ENCODE data around the gene DNASE2B. TPM values are rescaled to one million over a fixed set of nuclear protein-coding genes. Genes with fewer than 3 reads are reported as not detected.

The DNASE2B gene, protein sequence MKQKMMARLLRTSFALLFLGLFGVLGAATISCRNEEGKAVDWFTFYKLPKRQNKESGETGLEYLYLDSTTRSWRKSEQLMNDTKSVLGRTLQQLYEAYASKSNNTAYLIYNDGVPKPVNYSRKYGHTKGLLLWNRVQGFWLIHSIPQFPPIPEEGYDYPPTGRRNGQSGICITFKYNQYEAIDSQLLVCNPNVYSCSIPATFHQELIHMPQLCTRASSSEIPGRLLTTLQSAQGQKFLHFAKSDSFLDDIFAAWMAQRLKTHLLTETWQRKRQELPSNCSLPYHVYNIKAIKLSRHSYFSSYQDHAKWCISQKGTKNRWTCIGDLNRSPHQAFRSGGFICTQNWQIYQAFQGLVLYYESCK
- total RNA-seq, result not detected in 2 replicates

DNA sequence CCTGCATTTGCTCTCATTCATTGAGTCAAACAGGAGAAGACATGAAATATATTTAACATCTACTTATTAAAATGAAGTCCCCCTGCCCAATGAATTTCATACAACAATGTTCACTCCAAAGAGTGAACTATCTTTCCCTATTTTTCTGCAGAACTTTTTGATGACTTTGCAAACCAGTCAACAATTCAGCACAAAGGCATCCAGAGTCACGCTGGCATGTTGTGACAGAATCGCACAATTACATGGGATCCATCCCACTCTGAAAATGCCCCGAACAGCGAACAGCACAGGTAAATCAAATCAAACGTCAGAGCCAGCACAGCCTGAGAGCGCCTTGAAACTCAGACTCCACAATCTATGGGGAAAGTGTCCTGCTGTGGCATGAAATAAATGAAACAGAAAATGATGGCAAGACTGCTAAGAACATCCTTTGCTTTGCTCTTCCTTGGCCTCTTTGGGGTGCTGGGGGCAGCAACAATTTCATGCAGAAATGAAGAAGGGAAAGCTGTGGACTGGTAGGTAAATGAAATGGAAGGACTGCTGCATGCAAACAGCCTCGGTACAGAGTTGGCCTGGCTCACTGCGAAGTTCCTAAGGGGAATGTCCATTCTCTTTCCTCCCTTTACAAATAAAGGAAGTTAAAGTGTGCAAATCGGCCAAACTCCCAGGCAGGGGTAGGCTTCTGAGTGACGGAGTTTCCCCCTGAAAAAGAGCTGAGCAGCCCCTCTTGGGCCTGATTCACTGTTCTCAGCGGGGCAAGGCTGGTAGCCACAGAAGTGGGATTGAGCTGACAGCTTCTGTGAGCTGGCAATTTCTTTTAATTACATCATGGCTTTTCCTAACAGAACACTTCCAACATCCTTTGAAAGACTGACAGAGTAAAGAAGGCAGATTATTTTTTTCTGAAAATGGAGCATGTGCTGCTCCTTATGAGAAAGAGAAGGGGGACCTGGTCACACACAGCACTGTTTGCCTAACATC lies at the start of gene DNASE2B:
Gene DNASE2B, plus strand, starts transcription at position 310 of the 981 bp plus-strand sequence. Its CDS starts 81 bp downstream, at position 391.
- Mint-ChIP-seq H3K36me3 (ENCODE audit: low read depth) (no peaks in the 10 kb centered on the region), H3K4me3 (ENCODE audit: low read depth) (no peak within 1 kb of the TSS), H3K27ac (no peak within 1 kb of the TSS), H3K4me1 (ENCODE audit: low read depth) (no peaks in the 10 kb centered on the region), H3K9me3 (no peaks in the 10 kb centered on the region), H3K27me3 (ENCODE audit: low read depth) (peaks cover 3% of the 10 kb centered on the region)
- DNase-seq (ENCODE audit: low spot score), result no peak
- intact Hi-C loops (cut with micrococcal nuclease), result no loop called here

DNA sequence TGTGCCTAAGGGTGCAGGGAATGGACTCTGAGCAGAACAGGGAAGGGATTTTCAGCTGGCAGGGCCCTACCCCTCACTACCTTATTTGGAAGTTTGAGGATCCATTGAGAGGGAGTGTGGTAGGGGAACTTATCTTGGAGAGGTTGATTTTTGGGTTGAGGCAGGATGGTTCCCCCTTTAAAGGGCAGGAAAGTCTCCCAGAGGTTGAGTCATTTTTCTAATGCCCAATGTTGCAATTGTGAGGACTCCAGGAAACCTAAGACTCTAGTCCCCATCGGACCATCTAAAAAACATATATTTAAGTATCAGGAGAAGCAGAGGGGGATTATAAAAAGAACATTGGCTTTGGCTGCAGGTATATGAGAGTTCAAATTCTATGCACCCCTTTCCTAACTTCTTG lies 49.5 kb upstream of the DNASE2B start:
- Mint-ChIP-seq H3K4me1 (ENCODE audit: low read depth) (no peaks in the 10 kb centered on the region), H3K27me3 (ENCODE audit: low read depth) (no peaks in the 10 kb centered on the region), H3K9me3 (no peaks in the 10 kb centered on the region), H3K36me3 (ENCODE audit: low read depth) (no peaks in the 10 kb centered on the region), H3K4me3 (ENCODE audit: low read depth) (no peak overlapping the region), H3K27ac (no peak overlapping the region)
- no peak for DNase-seq (ENCODE audit: low spot score)
- intact Hi-C loops (cut with micrococcal nuclease), result no loop called here

DNA sequence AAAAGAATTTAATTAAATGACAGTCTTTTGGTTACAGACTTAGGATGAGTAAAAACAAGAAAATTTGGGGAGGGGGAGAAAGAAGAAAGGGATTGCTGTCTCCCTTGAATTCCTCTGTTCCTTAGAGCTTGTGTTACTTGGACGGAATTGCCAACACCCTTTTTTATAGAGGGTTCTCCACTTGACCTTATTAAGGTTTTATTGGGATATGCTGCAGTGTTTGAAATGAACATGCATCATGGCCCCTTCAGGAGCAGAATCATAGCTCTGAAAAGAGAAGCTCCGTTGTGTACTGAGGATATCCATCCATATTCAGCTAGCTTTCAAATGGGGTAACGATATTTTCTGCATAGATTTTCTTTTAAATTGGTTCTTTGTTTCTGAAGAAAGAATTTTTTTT lies 48.2 kb upstream of the DNASE2B start:
- H3K4me1 Mint-ChIP-seq (ENCODE audit: low read depth), result no peaks in the 10 kb centered on the region
- no peak overlapping the region for H3K4me3 Mint-ChIP-seq (ENCODE audit: low read depth)
- intact Hi-C loops (cut with micrococcal nuclease), result no loop called here
- no peaks in the 10 kb centered on the region for H3K9me3 Mint-ChIP-seq
- no peaks in the 10 kb centered on the region for H3K36me3 Mint-ChIP-seq (ENCODE audit: low read depth)
- H3K27me3 Mint-ChIP-seq (ENCODE audit: low read depth), result no peaks in the 10 kb centered on the region
- H3K27ac Mint-ChIP-seq, result no peak overlapping the region
- DNase-seq (ENCODE audit: low spot score), result no peak

DNA sequence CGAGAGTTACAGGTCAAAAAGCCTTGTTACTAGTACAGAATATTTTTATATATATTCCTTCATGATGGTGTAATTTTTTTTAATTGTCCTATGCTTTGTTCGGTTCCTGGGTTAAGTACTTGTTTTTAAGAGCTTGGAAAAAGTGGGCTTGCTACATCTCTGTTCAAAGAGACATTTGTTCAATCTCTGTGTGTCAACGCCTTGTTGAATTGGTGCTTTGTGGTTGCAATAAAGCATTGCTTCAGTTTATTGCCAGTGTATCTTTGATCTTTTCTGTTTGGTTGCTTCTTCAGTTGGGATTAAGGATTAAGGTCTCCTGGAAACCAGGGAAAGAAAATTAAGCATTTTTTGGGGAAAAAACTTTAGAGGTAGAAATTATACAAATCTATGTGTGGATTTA lies 47.7 kb upstream of the DNASE2B start:
- intact Hi-C loops (cut with micrococcal nuclease), result no loop called here
- Mint-ChIP-seq H3K27me3 (ENCODE audit: low read depth) (no peaks in the 10 kb centered on the region), H3K4me3 (ENCODE audit: low read depth) (no peak overlapping the region), H3K9me3 (no peaks in the 10 kb centered on the region), H3K36me3 (ENCODE audit: low read depth) (no peaks in the 10 kb centered on the region), H3K27ac (no peak overlapping the region), H3K4me1 (ENCODE audit: low read depth) (no peaks in the 10 kb centered on the region)
- DNase-seq (ENCODE audit: low spot score), result no peak

GRCh38 chr1:84352298-84353106 lies 45.8 kb upstream of the DNASE2B start:
- DNase-seq (ENCODE audit: low spot score), result no peak
- Mint-ChIP-seq H3K9me3 (no peaks in the 10 kb centered on the region), H3K4me1 (ENCODE audit: low read depth) (no peaks in the 10 kb centered on the region), H3K27me3 (ENCODE audit: low read depth) (no peaks in the 10 kb centered on the region), H3K4me3 (ENCODE audit: low read depth) (no peak overlapping the region), H3K36me3 (ENCODE audit: low read depth) (no peaks in the 10 kb centered on the region), H3K27ac (no peak overlapping the region)
- intact Hi-C loops (cut with micrococcal nuclease), result no loop called here

- no peaks in the 10 kb centered on the region for H3K9me3 Mint-ChIP-seq
- no peaks in the 10 kb centered on the region for H3K4me1 Mint-ChIP-seq (ENCODE audit: low read depth)
- no peaks in the 10 kb centered on the region for H3K36me3 Mint-ChIP-seq (ENCODE audit: low read depth)
- H3K4me3 Mint-ChIP-seq (ENCODE audit: low read depth), result no peak overlapping the region
- DNase-seq (ENCODE audit: low spot score), result no peak
- intact Hi-C loops (cut with micrococcal nuclease), result no loop called here
- H3K27me3 Mint-ChIP-seq (ENCODE audit: low read depth), result no peaks in the 10 kb centered on the region
- no peak overlapping the region for H3K27ac Mint-ChIP-seq
Observed at GRCh38 chr1:84353695-84354094, 44.6 kb upstream of the DNASE2B start.

DNA sequence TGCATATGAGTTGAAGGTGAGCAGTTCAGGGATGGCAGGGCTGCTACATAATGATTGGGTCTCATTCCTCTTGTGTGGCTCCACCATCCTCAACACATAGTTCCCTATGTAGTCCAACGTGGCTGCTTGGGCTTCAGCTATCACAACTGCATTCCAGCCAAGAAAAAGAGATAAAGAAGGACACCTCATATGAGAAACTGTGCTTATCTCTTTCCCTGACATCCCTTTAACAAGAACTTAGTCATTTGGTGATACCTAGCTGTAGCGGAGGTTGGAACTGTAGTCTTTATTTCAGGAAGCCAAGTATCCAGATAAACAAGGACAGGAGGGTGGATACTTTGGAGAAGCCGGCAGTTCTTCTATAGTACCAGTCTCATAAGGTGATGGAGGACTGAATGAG lies 42.7 kb upstream of the DNASE2B start:
- H3K4me3 Mint-ChIP-seq (ENCODE audit: low read depth), result no peak overlapping the region
- H3K27ac Mint-ChIP-seq, result no peak overlapping the region
- no peaks in the 10 kb centered on the region for H3K9me3 Mint-ChIP-seq
- no peak for DNase-seq (ENCODE audit: low spot score)
- intact Hi-C loops (cut with micrococcal nuclease), result no loop called here
- no peaks in the 10 kb centered on the region for H3K36me3 Mint-ChIP-seq (ENCODE audit: low read depth)
- H3K27me3 Mint-ChIP-seq (ENCODE audit: low read depth), result no peaks in the 10 kb centered on the region
- H3K4me1 Mint-ChIP-seq (ENCODE audit: low read depth), result no peaks in the 10 kb centered on the region

GRCh38 chr1:84356881-84357280 lies 41.4 kb upstream of the DNASE2B start:
- H3K27ac Mint-ChIP-seq, result no peak overlapping the region
- no peak overlapping the region for H3K4me3 Mint-ChIP-seq (ENCODE audit: low read depth)
- H3K9me3 Mint-ChIP-seq, result no peaks in the 10 kb centered on the region
- DNase-seq (ENCODE audit: low spot score), result no peak
- no peaks in the 10 kb centered on the region for H3K36me3 Mint-ChIP-seq (ENCODE audit: low read depth)
- no peaks in the 10 kb centered on the region for H3K4me1 Mint-ChIP-seq (ENCODE audit: low read depth)
- H3K27me3 Mint-ChIP-seq (ENCODE audit: low read depth), result no peaks in the 10 kb centered on the region
- intact Hi-C loops (cut with micrococcal nuclease), result no loop called here

DNA sequence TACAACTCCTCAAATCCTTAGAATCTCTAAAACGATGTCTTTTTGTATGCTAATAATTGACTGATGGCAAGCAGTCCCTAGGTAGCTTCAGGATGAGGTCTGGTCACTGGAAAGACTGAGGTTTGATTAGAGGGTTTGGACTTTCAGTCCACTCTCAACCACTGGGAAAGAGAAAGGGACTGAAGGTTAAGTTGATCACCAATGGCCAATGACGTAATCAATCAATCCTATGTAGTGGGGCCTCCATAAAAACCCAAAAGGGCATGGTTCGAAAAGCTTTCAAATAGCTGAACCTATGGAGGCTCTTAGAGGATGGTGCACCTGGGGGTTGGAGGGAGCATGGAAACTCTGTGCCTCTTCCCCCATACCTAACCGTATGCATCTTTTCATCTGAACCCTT lies 39.6 kb upstream of the DNASE2B start:
- Mint-ChIP-seq H3K9me3 (no peaks in the 10 kb centered on the region), H3K36me3 (ENCODE audit: low read depth) (no peaks in the 10 kb centered on the region), H3K27ac (no peak overlapping the region), H3K4me1 (ENCODE audit: low read depth) (no peaks in the 10 kb centered on the region), H3K4me3 (ENCODE audit: low read depth) (no peak overlapping the region), H3K27me3 (ENCODE audit: low read depth) (no peaks in the 10 kb centered on the region)
- intact Hi-C loops (cut with micrococcal nuclease), result no loop called here
- DNase-seq (ENCODE audit: low spot score), result no peak

DNA sequence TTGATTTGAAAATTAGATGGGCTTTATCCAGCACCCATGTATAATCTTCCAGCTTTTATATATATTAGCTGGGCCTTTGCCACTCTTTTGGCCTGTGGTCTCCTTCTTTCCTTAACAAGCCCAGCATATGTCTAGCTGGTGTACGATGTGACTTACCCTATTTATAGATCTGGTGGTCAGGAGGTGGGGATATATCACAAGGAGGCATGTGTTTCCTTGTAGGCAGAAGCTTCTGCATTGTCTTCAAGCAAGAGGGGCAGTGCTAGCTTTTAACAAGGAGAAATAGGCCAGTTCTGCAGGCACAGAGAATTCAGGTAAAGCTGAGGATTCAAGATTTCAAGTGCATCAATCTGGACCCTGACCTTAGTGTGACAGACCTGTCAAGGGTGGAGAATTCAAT lies 38.0 kb upstream of the DNASE2B start:
- Mint-ChIP-seq H3K36me3 (ENCODE audit: low read depth) (no peaks in the 10 kb centered on the region), H3K4me3 (ENCODE audit: low read depth) (no peak overlapping the region), H3K27me3 (ENCODE audit: low read depth) (no peaks in the 10 kb centered on the region), H3K9me3 (no peaks in the 10 kb centered on the region), H3K27ac (no peak overlapping the region), H3K4me1 (ENCODE audit: low read depth) (peaks cover 2% of the 10 kb centered on the region)
- no peak for DNase-seq (ENCODE audit: low spot score)
- intact Hi-C loops (cut with micrococcal nuclease), result no loop called here

DNA sequence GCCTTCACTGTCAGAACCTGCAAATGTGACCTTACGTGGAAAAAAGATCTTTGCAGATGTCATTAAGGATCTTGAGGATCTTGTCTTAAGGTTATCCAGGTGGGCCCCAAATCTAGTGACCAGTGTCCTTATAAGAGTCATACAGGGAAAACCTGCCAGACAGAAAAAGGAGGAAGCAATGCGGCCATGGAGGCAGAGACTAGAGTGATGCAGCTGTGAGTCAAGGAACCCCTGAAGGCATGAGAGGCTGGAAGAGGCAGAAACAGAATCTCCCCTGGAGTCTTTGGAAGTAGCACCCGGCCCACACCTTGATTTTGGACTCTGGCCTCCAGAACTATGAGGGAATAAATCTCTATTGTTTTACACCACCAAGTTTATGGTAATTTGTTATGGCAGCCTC lies 36.5 kb upstream of the DNASE2B start:
- Mint-ChIP-seq H3K27me3 (ENCODE audit: low read depth) (no peaks in the 10 kb centered on the region), H3K27ac (no peak overlapping the region), H3K36me3 (ENCODE audit: low read depth) (no peaks in the 10 kb centered on the region), H3K4me3 (ENCODE audit: low read depth) (no peak overlapping the region), H3K9me3 (no peaks in the 10 kb centered on the region), H3K4me1 (ENCODE audit: low read depth) (peaks cover 7% of the 10 kb centered on the region)
- DNase-seq (ENCODE audit: low spot score), result no peak
- intact Hi-C loops (cut with micrococcal nuclease), result no loop called here

DNA sequence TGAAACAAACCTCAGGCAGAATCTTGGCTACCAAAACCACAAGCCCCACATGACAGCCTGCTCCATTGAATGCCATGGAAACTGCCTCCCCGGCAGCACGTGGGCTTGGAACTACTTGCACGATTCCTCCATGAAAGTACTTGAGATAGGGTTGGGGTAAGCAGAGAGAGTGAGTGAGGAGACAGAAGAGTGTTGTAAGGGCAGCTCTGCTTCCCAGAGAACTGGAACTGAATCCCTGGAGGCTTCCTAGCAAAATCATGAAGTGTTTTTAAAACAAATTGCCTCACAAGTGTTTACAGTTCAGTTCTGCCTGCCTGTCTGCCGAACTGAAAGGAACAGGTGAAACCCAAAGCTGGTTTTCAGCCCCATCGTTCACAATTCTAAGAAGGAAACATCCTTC lies 35.3 kb upstream of the DNASE2B start:
- Mint-ChIP-seq H3K4me3 (ENCODE audit: low read depth) (no peak overlapping the region), H3K4me1 (ENCODE audit: low read depth) (peaks cover 7% of the 10 kb centered on the region), H3K9me3 (no peaks in the 10 kb centered on the region), H3K27me3 (ENCODE audit: low read depth) (no peaks in the 10 kb centered on the region), H3K36me3 (ENCODE audit: low read depth) (no peaks in the 10 kb centered on the region), H3K27ac (no peak overlapping the region)
- DNase-seq (ENCODE audit: low spot score), result no peak
- intact Hi-C loops (cut with micrococcal nuclease), result no loop called here

Data from activated T-helper 2 cell treated with anti-CD3 and anti-CD28 coated beads, Interferon-gamma antibody, Interleukin-2, Interleukin-4, amounts not matched to agents 10 μg/mL and 5 μg/mL and 100 μg/mL, durations not matched to agents 14 hours and 24 hours and 36 hours (primary cell).